A549 (cell line): ENCODE measurements around the gene ZNF850. TPM values are rescaled to one million over a fixed set of nuclear protein-coding genes. Genes with fewer than 3 reads are reported as not detected.

Experiments used
- ATAC-seq, 2 experiments: fragments of 200-7000 bp in 1 of 2; fragments of >200 bp in 1 of 2; cut with Nextera tagmentation in 1 of 2; cut with Tn5 transposase in 1 of 2; 3 replicates each; pipeline versions ENCODE4 v1.8.0 to v1.9.1; 2018 to 2020; ENCODE audit warnings: mild to moderate bottlenecking in 1 of 2, moderate library complexity in 1 of 2
- CTCF ChIA-PET: fragments of 300-600 bp; sonication (Branson Sonifier 250); formaldehyde crosslinking; extraction: SDS; loops from one replicate; lab custom pipeline; 2021; ENCODE audit warnings: antibody characterized with exemption, inconsistent platforms; lab: Yijun Ruan, JAX
- POLR2A ChIA-PET: fragments of 350-600 bp; formaldehyde crosslinking; extraction: SDS; loops from one replicate; lab custom pipeline; 2021; ENCODE audit warnings: antibody characterized with exemption, inconsistent platforms; lab: Yijun Ruan, JAX
- DNase-seq, 2 experiments: peaks; one replicate each; pipeline versions ENCODE4 v3.0.0 to v3.0.0-alpha.2; 2011 to 2016; ENCODE audit warnings: low read depth in 1 of 2, low spot score in 1 of 2
- FAIRE-seq: peaks from 2 replicates; lab custom pipeline; 2011; peaks lifted over from hg19 to GRCh38; lab: Jason Lieb, UNC
- H3K27ac ChIP-seq, 2 experiments: fragments of >200 bp; sonication (Bioruptor Twin); formaldehyde crosslinking; 3 replicates each; pipeline ENCODE4 v1.5.1; 2016 to 2017
- H3K4me1 ChIP-seq: fragments of >200 bp; sonication (Bioruptor Twin); formaldehyde crosslinking; 3 replicates; pipeline ENCODE4 v1.6.1; 2016
- H3K4me2 ChIP-seq: fragments of >200 bp; sonication (Bioruptor Twin); formaldehyde crosslinking; 3 replicates; pipeline ENCODE4 v1.6.1; 2016
- H3K4me3 ChIP-seq: fragments of >200 bp; sonication (Bioruptor Twin); formaldehyde crosslinking; 3 replicates; pipeline ENCODE4 v1.5.1; 2016
- H3K9me3 ChIP-seq: fragments of >200 bp; sonication (Bioruptor Twin); formaldehyde crosslinking; 3 replicates; pipeline ENCODE4 v1.6.1; 2016
- BCL3 ChIP-seq: fragments of >200 bp; sonication (Bioruptor Twin); formaldehyde crosslinking; IDR thresholded peaks from 3 replicates; pipeline ENCODE4 v1.6.1; 2016
- CBX8 ChIP-seq: fragments of 200-600 bp; sonication (generic); IDR thresholded peaks from 2 replicates; pipeline ENCODE4 v1.6.1; 2016
- CHD4 ChIP-seq: fragments of 200-600 bp; sonication (generic); IDR thresholded peaks from 2 replicates; pipeline ENCODE4 v1.6.1; 2016; ENCODE audit warnings: antibody characterized with exemption, mild to moderate bottlenecking, borderline replicate concordance
- CTCF ChIP-seq: fragments of >200 bp; sonication (Bioruptor Twin); formaldehyde crosslinking; IDR thresholded peaks from 3 replicates; pipeline ENCODE4 v1.5.1; 2016
- E2F6 ChIP-seq: IDR thresholded peaks from 2 replicates; pipeline ENCODE4 v1.6.1; 2012; ENCODE audit warnings: low read depth, borderline replicate concordance
- EP300 ChIP-seq, 2 experiments: fragments of >200 bp; sonication (Bioruptor Twin); formaldehyde crosslinking; IDR thresholded peaks; 2 replicates in 1 of 2; 3 replicates in 1 of 2; pipeline ENCODE4 v1.6.1; 2016 to 2017
- GATA3 ChIP-seq: IDR thresholded peaks from 2 replicates; pipeline ENCODE4 v1.6.1; 2012; ENCODE audit warnings: borderline replicate concordance
- HES2 ChIP-seq: fragments of >200 bp; sonication (Bioruptor Twin); formaldehyde crosslinking; IDR thresholded peaks from 2 replicates; pipeline ENCODE4 v1.6.1; 2016
- HMGXB4 ChIP-seq: fragments of 250-450 bp; sonication (Bioruptor Pico); IDR thresholded peaks from 2 replicates; pipeline ENCODE4 v1.5.0; 2021; ENCODE audit warnings: mild to moderate bottlenecking, moderate library complexity, borderline replicate concordance
- HOXA7 ChIP-seq: fragments of 250-450 bp; sonication (Bioruptor Pico); IDR thresholded peaks from 2 replicates; pipeline ENCODE4 v1.5.0; 2020; ENCODE audit warnings: mild to moderate bottlenecking, moderate library complexity
- HOXB5 ChIP-seq: fragments of 250-450 bp; sonication (Bioruptor Pico); IDR thresholded peaks from 2 replicates; pipeline ENCODE4 v1.5.0; 2020; ENCODE audit warnings: mild to moderate bottlenecking, moderate library complexity
- KDM1A ChIP-seq: fragments of 200-600 bp; sonication (generic); IDR thresholded peaks from 2 replicates; pipeline ENCODE4 v1.6.1; 2016; ENCODE audit warnings: low read depth, mild to moderate bottlenecking
- KDM5A ChIP-seq: fragments of 200-600 bp; sonication (generic); IDR thresholded peaks from 2 replicates; pipeline ENCODE4 v1.6.1; 2016; ENCODE audit warnings: antibody characterized with exemption, mild to moderate bottlenecking
- MAFK ChIP-seq: fragments of 450-650 bp; IDR thresholded peaks from 2 replicates; pipeline ENCODE4 v1.6.1; 2014; ENCODE audit not compliant: partially characterized antibody
- NFE2L2 ChIP-seq: fragments of 150-350 bp; conservative IDR thresholded peaks from 2 replicates; pipeline ENCODE4 v1.6.1; 2014; ENCODE audit warnings: low read length
- NPAS2 ChIP-seq: fragments of 250-450 bp; sonication (Bioruptor Pico); IDR thresholded peaks from 2 replicates; pipeline ENCODE4 v1.8.0; 2022; ENCODE audit warnings: mild to moderate bottlenecking, moderate library complexity, borderline replicate concordance
- PHF8 ChIP-seq: fragments of 200-600 bp; sonication (generic); IDR thresholded peaks from 2 replicates; pipeline ENCODE4 v1.6.1; 2016; ENCODE audit warnings: low read depth, mild to moderate bottlenecking, antibody characterized with exemption, moderate library complexity, borderline replicate concordance
- POLR2AphosphoS2 ChIP-seq: conservative IDR thresholded peaks from 2 replicates; pipeline ENCODE4 v1.6.1; 2012; ENCODE audit warnings: low read length, improper control_type of control experiment, inconsistent platforms
- RAD21 ChIP-seq, 2 experiments: fragments of >200 bp in 1 of 2; sonication (Bioruptor Twin) in 1 of 2; formaldehyde crosslinking in 1 of 2; IDR thresholded peaks in 1 of 2; conservative IDR thresholded peaks in 1 of 2; 2 replicates in 1 of 2; 3 replicates in 1 of 2; pipeline ENCODE4 v1.6.1; 2012 to 2018; ENCODE audit warnings: inconsistent platforms in 1 of 2
- RCOR1 ChIP-seq: fragments of 150-350 bp; IDR thresholded peaks from 2 replicates; pipeline ENCODE4 v1.6.1; 2014; ENCODE audit warnings: antibody characterized with exemption, low read length, low read depth
- REST ChIP-seq: fragments of 200-600 bp; sonication (generic); IDR thresholded peaks from 2 replicates; pipeline ENCODE4 v1.6.1; 2016; ENCODE audit warnings: antibody characterized with exemption, mild to moderate bottlenecking, moderate library complexity
- RFX5 ChIP-seq: fragments of 450-650 bp; IDR thresholded peaks from 2 replicates; pipeline ENCODE4 v1.7.1; 2014; ENCODE audit warnings: antibody characterized with exemption, mild to moderate bottlenecking, moderate library complexity
- SMC3 ChIP-seq: fragments of >200 bp; sonication (Bioruptor Twin); formaldehyde crosslinking; IDR thresholded peaks from 3 replicates; pipeline ENCODE4 v1.6.1; 2018; ENCODE audit warnings: inconsistent platforms
- SREBF2 ChIP-seq: fragments of 450-650 bp; IDR thresholded peaks from 2 replicates; pipeline ENCODE4 v1.6.1; 2014; ENCODE audit warnings: mild to moderate bottlenecking, moderate library complexity
- ZFP36 ChIP-seq: fragments of 450-650 bp; IDR thresholded peaks from 2 replicates; pipeline ENCODE4 v1.6.1; 2014; ENCODE audit warnings: borderline replicate concordance; ENCODE audit not compliant: partially characterized antibody
- ZNF302 ChIP-seq: fragments of 250-450 bp; sonication (Bioruptor Pico); IDR thresholded peaks from 2 replicates; pipeline ENCODE4 v1.9.0; 2021; ENCODE audit warnings: inconsistent platforms, mild to moderate bottlenecking, moderate library complexity
- WGBS: methylation state at CpG from one replicate; pipeline ENCODE4 v1.1.6; 2017; ENCODE audit errors: missing lambda C conversion rate; 5-methylcytosine and 5-hydroxymethylcytosine counted together
- polyA plus RNA-seq, 4 experiments: library from polyadenylated mRNA; depleted of rRNA in 3 of 4; stranded (reverse); fragments of >200 nt; fragmentation: RNase III in 1 of 4; extraction: RNeasy Plus Mini Kit Qiagen cat#74134 plus additional on column Dnase treatment in 1 of 4; gene quantifications; 2 replicates in 3 of 4; 3 replicates in 1 of 4; pipeline ENCODE4 v1.2.3, GENCODE V29; 2011 to 2017

ZNF850 gene
- polyA plus RNA-seq, 2 of the 4 experiments (the other 2 are of a cell fraction), result 1.5 to 3.1 TPM

GRCh38 chr19:36679455-36679854, 93.2 kb downstream of the ZNF850 start:
- no peak overlapping the region for H3K4me3 ChIP-seq
- ATAC-seq, result no peak
- no peak overlapping the region for H3K27ac ChIP-seq
- ChIA-PET CTCF (no interaction called here), POLR2A (no interaction called here)
- DNase-seq, result no peak
- peak; percentile 96 for FAIRE-seq
- H3K4me1 ChIP-seq, result no peaks in the 10 kb centered on the region
- no peak overlapping the region for H3K4me2 ChIP-seq
- peaks cover 94% of the 10 kb centered on the region for H3K9me3 ChIP-seq
- TF ChIP-seq CHD4 (no peak), HMGXB4 (CRISPR knock-in tag) (no peak), CTCF (no peak), KDM5A (no peak), CBX8 (no peak), NPAS2 (CRISPR knock-in tag) (no peak), REST (no peak), KDM1A (no peak), ZNF302 (CRISPR knock-in tag) (no peak), MAFK (no peak), HOXB5 (CRISPR knock-in tag) (no peak), HOXA7 (no peak), RAD21 (conservative IDR thresholded peaks at IDR 0.05 in 1 of 2, IDR thresholded peaks at IDR 0.05 in 1 of 2) (no peak), EP300 (IDR thresholded peaks at IDR 0.05) (no peak), E2F6 (no peak), PHF8 (no peak)

- Histone ChIP-seq H3K4me2 (no peak overlapping the region), H3K27ac (no peak overlapping the region), H3K4me3 (no peak overlapping the region), H3K9me3 (peaks cover 92% of the 10 kb centered on the region), H3K4me1 (no peaks in the 10 kb centered on the region)
- FAIRE-seq (no peak), ATAC-seq (no peak), DNase-seq (no peak)
- CTCF ChIA-PET, result interaction anchor here (1.4 kb wide), 1 partner anchor 547 kb away, joined by 3 read pairs; no protein-coding TSS in a partner anchor
- POLR2A ChIA-PET, result no interaction called here
- 84% methylated on average over 2 of the region's 2 CpGs for WGBS
- no peak for TF ChIP-seq RCOR1
- no peak for TF ChIP-seq NFE2L2
- no peak for TF ChIP-seq BCL3
- TF ChIP-seq RFX5, result no peak
- TF ChIP-seq HES2, result no peak
- no peak for TF ChIP-seq POLR2AphosphoS2
- TF ChIP-seq SMC3, result no peak
- TF ChIP-seq RAD21 (conservative IDR thresholded peaks at IDR 0.05 in 1 of 2, IDR thresholded peaks at IDR 0.05 in 1 of 2), result no peak
- no peak for TF ChIP-seq SREBF2
- TF ChIP-seq KDM5A, result no peak
- TF ChIP-seq HOXB5 (CRISPR knock-in tag), result no peak
- TF ChIP-seq GATA3, result no peak
- TF ChIP-seq ZFP36, result no peak
These were observed 98.4 kb downstream of the ZNF850 start for GRCh38 chr19:36674201-36674600.
